ENCODE results near the gene SH3RF1. TPM values are rescaled to one million over a fixed set of nuclear protein-coding genes. Genes with fewer than 3 reads are reported as not detected.
"Not testable (repeated sequence)": the region's sequence is repeated elsewhere in the genome, so short reads cannot be mapped to it uniquely, and the experiment has no call there.

SH3RF1 gene
- polyA plus RNA-seq, 2 donors = 1.8 to 3.1 TPM

DNA sequence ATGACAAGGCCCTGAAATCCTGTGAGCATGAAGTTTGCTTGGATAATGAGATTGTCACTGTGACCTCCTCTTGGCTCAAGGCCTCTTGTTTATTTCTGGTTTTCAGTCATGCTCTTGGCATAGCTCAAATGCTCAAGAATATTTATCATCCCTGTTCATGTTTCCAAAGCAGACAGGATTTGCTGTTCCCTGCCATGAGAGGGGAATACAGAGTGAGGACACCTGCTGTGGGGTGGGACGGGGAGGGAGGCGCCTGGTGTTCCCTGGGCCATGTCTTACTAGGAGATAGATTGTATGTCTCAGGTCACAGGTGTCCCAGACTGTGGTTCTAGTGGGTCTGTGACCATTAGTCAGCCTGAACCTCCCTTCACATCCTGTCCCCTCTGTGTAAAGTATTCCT is 34.9 kb upstream of the SH3RF1 start:
- no peaks in the 10 kb centered on the region for H3K4me1 ChIP-seq (ENCODE audit: control insufficient read depth in 2 of 2, insufficient read depth in 2 of 2, low read length in 1 of 2)
- 80 to 88% methylated on average over 2 of the region's 2 CpGs for WGBS, 2 donors
- no peak overlapping the region for H3K4me3 ChIP-seq (ENCODE audit: low read depth in 1 of 2, low read length in 2 of 2)
- H3K27ac ChIP-seq (ENCODE audit: low read depth in 2 of 2, low read length in 1 of 2) = no peak overlapping the region
- no peaks in the 10 kb centered on the region for H3K9me3 ChIP-seq (ENCODE audit: control insufficient read depth in 2 of 2, insufficient read depth in 1 of 2, low read depth in 1 of 2, low read length in 1 of 2)
- no peaks in the 10 kb centered on the region for H3K36me3 ChIP-seq (ENCODE audit: control insufficient read depth in 2 of 2, insufficient read depth in 2 of 2, low read length in 1 of 2)
- no peaks in the 10 kb centered on the region for H3K27me3 ChIP-seq (ENCODE audit: control insufficient read depth in 1 of 2, insufficient read depth in 2 of 2, low read length in 2 of 2)

DNA sequence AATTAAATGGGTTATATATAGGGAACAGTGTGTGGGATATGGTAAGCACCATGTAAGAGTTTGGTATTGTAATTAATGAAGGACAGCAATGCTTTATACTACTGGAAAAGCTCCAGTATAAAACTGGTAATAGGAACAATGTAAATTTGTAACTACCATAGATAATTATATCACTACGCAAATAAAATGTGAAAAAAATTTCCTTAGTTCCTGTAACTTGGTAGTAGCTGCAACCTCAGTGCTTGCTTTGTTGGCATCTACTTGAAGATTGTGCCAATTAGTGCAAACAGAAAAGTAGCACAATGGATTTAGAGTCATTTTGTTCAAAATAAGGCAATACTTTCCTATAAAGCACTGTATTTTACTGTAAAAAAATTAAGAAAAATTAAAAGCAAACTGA is 34.4 kb upstream of the SH3RF1 start:
- 0 to 39% methylated on average over 1 of the region's 1 CpG for WGBS, 2 donors
- Histone ChIP-seq H3K4me1 (ENCODE audit: control insufficient read depth in 2 of 2, insufficient read depth in 2 of 2, low read length in 1 of 2) (no peaks in the 10 kb centered on the region), H3K9me3 (ENCODE audit: control insufficient read depth in 2 of 2, insufficient read depth in 1 of 2, low read depth in 1 of 2, low read length in 1 of 2) (no peaks in the 10 kb centered on the region), H3K27me3 (ENCODE audit: control insufficient read depth in 1 of 2, insufficient read depth in 2 of 2, low read length in 2 of 2) (no peaks in the 10 kb centered on the region), H3K4me3 (ENCODE audit: low read depth in 1 of 2, low read length in 2 of 2) (no peak overlapping the region), H3K36me3 (ENCODE audit: control insufficient read depth in 2 of 2, insufficient read depth in 2 of 2, low read length in 1 of 2) (no peaks in the 10 kb centered on the region), H3K27ac (ENCODE audit: low read depth in 2 of 2, low read length in 1 of 2) (no peak overlapping the region)

DNA sequence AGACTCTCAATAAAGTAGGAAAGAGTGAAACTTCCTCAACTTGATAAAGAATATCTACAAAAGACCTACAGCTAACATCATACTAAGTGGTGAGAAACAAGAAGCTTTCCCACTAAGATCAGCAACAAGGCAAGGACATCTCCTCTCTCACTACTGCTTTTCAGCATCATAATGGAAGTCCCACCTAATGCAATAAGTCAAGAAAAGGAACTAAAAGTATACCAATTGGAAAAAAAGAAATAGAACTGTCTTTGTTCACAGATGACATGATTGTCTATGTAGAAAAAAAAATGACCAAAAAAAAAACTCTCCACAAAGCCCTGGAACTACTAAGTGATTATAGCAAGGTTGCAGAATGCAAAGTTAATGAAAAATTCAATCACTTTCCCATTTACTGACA is 25.1 kb upstream of the SH3RF1 start:
- no peaks in the 10 kb centered on the region for H3K9me3 ChIP-seq (ENCODE audit: control insufficient read depth in 2 of 2, insufficient read depth in 1 of 2, low read depth in 1 of 2, low read length in 1 of 2)

DNA sequence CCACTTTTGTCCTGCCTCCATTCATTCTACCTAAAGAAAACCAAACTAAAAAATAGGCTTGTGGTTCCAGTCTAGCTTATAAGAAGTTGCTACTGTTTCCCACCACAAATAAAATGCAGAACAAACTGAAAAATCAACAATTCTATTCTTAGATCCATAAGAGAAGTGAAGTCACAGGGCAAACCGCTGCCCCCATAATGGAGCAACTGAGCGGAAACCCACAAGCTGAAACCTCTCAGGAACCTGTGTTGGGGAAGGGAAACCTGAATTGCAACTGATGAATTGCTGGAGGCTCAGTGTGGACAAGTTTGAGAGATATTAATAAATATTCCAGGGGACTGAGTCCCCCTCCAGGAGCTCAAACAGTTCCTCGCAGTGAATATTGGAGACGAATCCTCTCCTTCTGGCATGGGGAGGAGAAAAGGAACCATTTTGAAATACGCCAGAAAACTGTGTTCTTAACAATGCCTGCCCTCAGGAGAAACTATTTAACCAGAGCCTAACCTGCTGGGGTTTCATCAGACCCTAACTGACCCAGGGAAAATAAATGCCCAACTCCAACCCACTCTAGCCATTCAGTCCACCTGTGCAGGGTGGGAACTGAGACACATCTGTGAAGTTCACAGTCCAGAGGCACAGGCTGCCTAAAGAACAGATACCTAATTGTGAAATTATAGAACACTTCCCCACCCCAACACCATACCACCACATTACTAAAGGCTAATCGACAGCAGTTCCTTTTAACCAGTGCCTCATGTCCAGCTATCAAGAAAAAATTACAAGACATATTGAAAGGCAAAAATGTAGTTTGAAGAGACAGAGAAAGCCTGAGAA is 22.8 kb upstream of the SH3RF1 start:
- Histone ChIP-seq H3K36me3 (ENCODE audit: control insufficient read depth in 2 of 2, insufficient read depth in 2 of 2, low read length in 1 of 2) (no peaks in the 10 kb centered on the region), H3K9me3 (ENCODE audit: control insufficient read depth in 2 of 2, insufficient read depth in 1 of 2, low read depth in 1 of 2, low read length in 1 of 2) (no peaks in the 10 kb centered on the region), H3K4me3 (ENCODE audit: low read depth in 1 of 2, low read length in 2 of 2) (no peak overlapping the region), H3K27me3 (ENCODE audit: control insufficient read depth in 1 of 2, insufficient read depth in 2 of 2, low read length in 2 of 2) (no peaks in the 10 kb centered on the region), H3K27ac (ENCODE audit: low read depth in 2 of 2, low read length in 1 of 2) (no peak overlapping the region), H3K4me1 (ENCODE audit: control insufficient read depth in 2 of 2, insufficient read depth in 2 of 2, low read length in 1 of 2) (no peaks in the 10 kb centered on the region)
- WGBS, 2 donors = 74 to 75% methylated on average over 6 of the region's 6 CpGs

More for the DNA sequence above, 25.1 kb upstream of the SH3RF1 start:
- H3K4me3 ChIP-seq (ENCODE audit: low read depth in 1 of 2, low read length in 2 of 2) = no peak overlapping the region
- H3K4me1 ChIP-seq (ENCODE audit: control insufficient read depth in 2 of 2, insufficient read depth in 2 of 2, low read length in 1 of 2) = no peaks in the 10 kb centered on the region
- no peak overlapping the region for H3K27ac ChIP-seq (ENCODE audit: low read depth in 2 of 2, low read length in 1 of 2)
- H3K27me3 ChIP-seq (ENCODE audit: control insufficient read depth in 1 of 2, insufficient read depth in 2 of 2, low read length in 2 of 2) = no peaks in the 10 kb centered on the region
- no peaks in the 10 kb centered on the region for H3K36me3 ChIP-seq (ENCODE audit: control insufficient read depth in 2 of 2, insufficient read depth in 2 of 2, low read length in 1 of 2)

DNA sequence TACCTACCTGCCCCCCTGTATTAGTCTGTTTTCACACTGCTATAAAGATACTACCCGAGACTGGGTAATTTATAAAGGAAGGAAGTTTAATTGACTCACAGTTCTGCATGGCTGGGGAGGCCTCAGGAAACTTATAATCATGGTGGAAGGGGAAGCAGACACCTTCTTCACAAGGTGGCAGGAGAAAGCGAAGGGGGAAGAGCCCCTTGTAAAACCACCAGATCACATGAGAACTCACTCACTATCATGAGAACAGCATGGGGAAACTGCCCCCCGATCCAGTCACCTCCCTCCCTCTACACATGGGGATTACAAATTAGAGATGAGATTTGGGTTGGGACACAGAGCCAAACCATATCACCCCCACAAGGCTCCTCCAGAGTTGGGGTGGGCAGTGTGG is 17.2 kb upstream of the SH3RF1 start:
- H3K27me3 ChIP-seq (ENCODE audit: control insufficient read depth in 1 of 2, insufficient read depth in 2 of 2, low read length in 2 of 2); H3K27ac ChIP-seq (ENCODE audit: low read depth in 2 of 2, low read length in 1 of 2); H3K4me3 ChIP-seq (ENCODE audit: low read depth in 1 of 2, low read length in 2 of 2); H3K4me1 ChIP-seq (ENCODE audit: control insufficient read depth in 2 of 2, insufficient read depth in 2 of 2, low read length in 1 of 2); H3K9me3 ChIP-seq (ENCODE audit: control insufficient read depth in 2 of 2, insufficient read depth in 1 of 2, low read depth in 1 of 2, low read length in 1 of 2); H3K36me3 ChIP-seq (ENCODE audit: control insufficient read depth in 2 of 2, insufficient read depth in 2 of 2, low read length in 1 of 2): not testable (repeated sequence)
- WGBS, 2 donors = 77 to 87% methylated on average over 3 of the region's 3 CpGs

DNA sequence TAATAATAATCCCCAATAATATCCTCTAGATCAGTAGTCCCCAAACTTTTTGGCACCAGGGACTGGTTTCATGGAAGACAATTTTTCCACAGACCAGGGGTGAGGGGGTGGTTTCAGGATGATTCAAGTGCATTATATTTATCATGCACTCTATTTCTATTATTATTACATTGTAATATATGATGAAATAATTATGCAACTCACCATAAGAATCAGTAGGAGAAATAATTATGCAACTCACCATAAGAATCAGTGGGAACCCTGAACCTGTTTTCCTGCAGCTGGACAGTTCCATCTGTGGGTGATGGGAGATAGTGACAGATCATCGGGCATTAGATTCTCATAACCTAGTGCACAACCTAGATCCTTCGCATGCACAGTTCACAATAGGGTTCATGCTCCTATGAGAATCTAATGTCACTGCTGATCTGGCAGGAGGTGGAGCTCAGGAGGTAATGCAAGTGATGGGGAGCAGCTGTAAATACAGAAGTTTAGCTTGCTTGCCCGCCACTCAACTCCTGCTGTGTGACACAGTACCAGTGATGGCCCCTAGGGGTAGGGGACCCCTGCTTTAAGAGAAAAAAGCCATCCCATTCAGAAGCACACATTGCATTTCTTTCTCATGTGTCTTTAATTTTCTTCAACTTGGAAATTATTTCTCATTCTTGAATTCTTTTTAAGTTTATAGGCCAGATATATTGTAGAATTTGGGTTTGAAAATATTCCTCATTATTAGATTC is 16.0 kb upstream of the SH3RF1 start:
- Histone ChIP-seq H3K27ac (ENCODE audit: low read depth in 2 of 2, low read length in 1 of 2) (no peak overlapping the region), H3K9me3 (ENCODE audit: control insufficient read depth in 2 of 2, insufficient read depth in 1 of 2, low read depth in 1 of 2, low read length in 1 of 2) (no peaks in the 10 kb centered on the region), H3K27me3 (ENCODE audit: control insufficient read depth in 1 of 2, insufficient read depth in 2 of 2, low read length in 2 of 2) (no peaks in the 10 kb centered on the region), H3K4me3 (ENCODE audit: low read depth in 1 of 2, low read length in 2 of 2) (no peak overlapping the region), H3K36me3 (ENCODE audit: control insufficient read depth in 2 of 2, insufficient read depth in 2 of 2, low read length in 1 of 2) (no peaks in the 10 kb centered on the region), H3K4me1 (ENCODE audit: control insufficient read depth in 2 of 2, insufficient read depth in 2 of 2, low read length in 1 of 2) (no peaks in the 10 kb centered on the region)
- WGBS, 2 donors = 92 to 97% methylated on average over 3 of the region's 3 CpGs

DNA sequence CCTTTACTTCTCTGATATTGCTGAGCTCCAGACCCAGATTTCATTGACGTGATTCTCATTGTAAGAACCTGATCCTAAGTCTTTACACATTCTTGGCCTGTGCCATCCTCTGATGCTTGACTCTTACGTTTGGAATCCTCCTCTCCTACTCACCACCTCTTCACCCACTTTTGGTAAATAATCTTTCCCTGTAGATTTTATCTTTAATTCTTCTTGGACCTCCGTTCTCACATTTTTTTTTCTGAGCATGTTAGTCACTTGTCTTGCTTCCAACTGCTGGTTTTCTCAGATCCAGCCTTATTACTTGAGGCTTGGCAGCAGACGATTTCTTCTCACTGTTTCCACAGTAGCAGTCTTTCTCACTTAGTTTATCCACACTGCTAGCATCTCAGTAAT is 12.4 kb upstream of the SH3RF1 start:
- no peaks in the 10 kb centered on the region for H3K4me1 ChIP-seq (ENCODE audit: control insufficient read depth in 2 of 2, insufficient read depth in 2 of 2, low read length in 1 of 2)
- H3K9me3 ChIP-seq (ENCODE audit: control insufficient read depth in 2 of 2, insufficient read depth in 1 of 2, low read depth in 1 of 2, low read length in 1 of 2) = no peaks in the 10 kb centered on the region
- no peaks in the 10 kb centered on the region for H3K36me3 ChIP-seq (ENCODE audit: control insufficient read depth in 2 of 2, insufficient read depth in 2 of 2, low read length in 1 of 2)
- no peaks in the 10 kb centered on the region for H3K27me3 ChIP-seq (ENCODE audit: control insufficient read depth in 1 of 2, insufficient read depth in 2 of 2, low read length in 2 of 2)
- 43 to 48% methylated on average over 4 of the region's 4 CpGs for WGBS, 2 donors
- H3K4me3 ChIP-seq (ENCODE audit: low read depth in 1 of 2, low read length in 2 of 2) = no peak overlapping the region
- no peak overlapping the region for H3K27ac ChIP-seq (ENCODE audit: low read depth in 2 of 2, low read length in 1 of 2)

DNA sequence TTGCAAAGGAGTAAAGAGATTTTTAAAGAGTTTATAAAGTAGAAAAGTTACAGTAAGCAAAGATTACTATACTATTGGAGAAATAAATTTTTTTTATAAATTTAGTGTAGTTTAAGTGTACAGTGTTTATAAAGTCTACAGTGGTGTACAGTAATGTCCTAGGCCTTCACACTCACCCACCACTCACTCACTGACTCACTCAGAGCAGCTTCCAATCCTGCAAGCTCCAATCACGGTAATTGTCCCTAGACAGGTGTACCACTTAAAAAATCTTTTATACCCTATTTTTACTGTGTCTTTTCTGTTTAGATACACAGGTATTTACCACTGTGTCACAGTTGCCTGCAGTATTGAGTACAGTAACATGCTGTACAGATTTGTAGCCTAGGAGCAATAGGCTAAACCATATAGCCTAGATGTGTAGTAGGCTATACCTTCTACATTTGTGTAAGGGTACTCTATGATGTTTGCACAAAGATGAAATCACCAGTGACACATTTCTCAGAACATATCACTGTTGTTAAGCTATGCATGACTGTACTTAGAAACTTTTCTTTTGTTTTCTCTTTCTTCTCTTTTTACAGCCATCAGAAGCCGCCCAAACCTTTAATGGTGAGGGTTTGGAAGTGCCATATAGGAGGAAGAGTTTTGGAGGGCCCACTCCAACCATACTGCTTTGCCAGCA is 11.8 kb upstream of the SH3RF1 start:
- no peak overlapping the region for H3K4me3 ChIP-seq (ENCODE audit: low read depth in 1 of 2, low read length in 2 of 2)
- H3K27ac ChIP-seq (ENCODE audit: low read depth in 2 of 2, low read length in 1 of 2) = no peak overlapping the region
- no peaks in the 10 kb centered on the region for H3K9me3 ChIP-seq (ENCODE audit: control insufficient read depth in 2 of 2, insufficient read depth in 1 of 2, low read depth in 1 of 2, low read length in 1 of 2)
- no peaks in the 10 kb centered on the region for H3K36me3 ChIP-seq (ENCODE audit: control insufficient read depth in 2 of 2, insufficient read depth in 2 of 2, low read length in 1 of 2)
- no peaks in the 10 kb centered on the region for H3K4me1 ChIP-seq (ENCODE audit: control insufficient read depth in 2 of 2, insufficient read depth in 2 of 2, low read length in 1 of 2)
- H3K27me3 ChIP-seq (ENCODE audit: control insufficient read depth in 1 of 2, insufficient read depth in 2 of 2, low read length in 2 of 2) = no peaks in the 10 kb centered on the region
- WGBS, 2 donors = 73 to 82% methylated on average over 2 of the region's 2 CpGs

DNA sequence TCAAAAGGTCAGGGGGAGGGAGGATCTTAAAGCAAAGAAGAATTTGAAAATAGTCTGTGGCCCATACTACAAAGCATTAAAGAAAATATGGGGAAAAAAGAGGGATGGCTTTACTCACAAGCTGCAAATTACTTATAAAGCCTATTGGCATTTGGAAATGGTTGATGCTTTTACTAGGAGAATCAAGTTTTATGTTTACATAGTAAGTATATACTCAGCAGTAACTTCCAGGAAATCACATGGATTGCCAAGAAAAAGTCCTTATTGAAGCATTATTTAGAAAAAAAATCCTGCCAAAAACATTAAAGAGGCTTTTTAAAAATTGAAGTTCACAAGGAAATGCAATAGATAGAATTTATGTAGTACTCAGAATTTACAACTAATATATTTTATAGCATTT is 8.4 kb upstream of the SH3RF1 start:
- Histone ChIP-seq H3K27me3 (ENCODE audit: control insufficient read depth in 1 of 2, insufficient read depth in 2 of 2, low read length in 2 of 2) (no peaks in the 10 kb centered on the region), H3K4me3 (ENCODE audit: low read depth in 1 of 2, low read length in 2 of 2) (no peak overlapping the region), H3K36me3 (ENCODE audit: control insufficient read depth in 2 of 2, insufficient read depth in 2 of 2, low read length in 1 of 2) (no peaks in the 10 kb centered on the region), H3K4me1 (ENCODE audit: control insufficient read depth in 2 of 2, insufficient read depth in 2 of 2, low read length in 1 of 2) (no peaks in the 10 kb centered on the region), H3K9me3 (ENCODE audit: control insufficient read depth in 2 of 2, insufficient read depth in 1 of 2, low read depth in 1 of 2, low read length in 1 of 2) (no peaks in the 10 kb centered on the region), H3K27ac (ENCODE audit: low read depth in 2 of 2, low read length in 1 of 2) (no peak overlapping the region)
